Upper lobe of right lung (tissue), 1 donor: ENCODE data around the gene PARP1. TPM values are rescaled to one million over a fixed set of nuclear protein-coding genes. Genes with fewer than 3 reads are reported as not detected.

Experiments
- ATAC-seq: fragments of 200-7000 bp; cut with Tn5 transposase; one replicate; pipeline ENCODE4 v1.9.1; 2020; ENCODE audit warnings: mild to moderate bottlenecking, moderate library complexity
- DNase-seq: peaks from one replicate; pipeline ENCODE4 v3.0.0-alpha.2; 2020
- H3K27ac ChIP-seq: fragments of 200-600 bp; one replicate; pipeline ENCODE4 v1.8.0; 2022
- H3K27me3 ChIP-seq: fragments of 200-600 bp; one replicate; pipeline ENCODE4 v1.8.0; 2022; ENCODE audit warnings: mild to moderate bottlenecking
- H3K36me3 ChIP-seq: fragments of 200-600 bp; one replicate; pipeline ENCODE4 v1.8.0; 2022
- H3K4me1 ChIP-seq: fragments of 200-600 bp; one replicate; pipeline ENCODE4 v1.8.0; 2022
- H3K4me3 ChIP-seq: fragments of 200-600 bp; one replicate; pipeline ENCODE4 v1.8.0; 2022; ENCODE audit warnings: mild to moderate bottlenecking
- H3K9me3 ChIP-seq: fragments of 200-600 bp; one replicate; pipeline ENCODE4 v1.8.0; 2022
- intact Hi-C: fragments of 100-400 bp; cut with DNase I; formaldehyde crosslinking; loops from one replicate; pipeline ENCODE4 v1.11.0; 2022
- total RNA-seq: library from RNA; stranded (reverse); fragmentation: NEBNext Ultra II Directional; extraction: Animal tissue kit (Norgen Biotek cat#: 25700); gene quantifications from one replicate; pipeline ENCODE4 v1.2.1, GENCODE V29; 2021
- TF ChIP-seq, protein P1 (sequence below): fragments of 200-600 bp; IDR thresholded peaks from one replicate; pipeline ENCODE4 v1.8.0; 2022; ENCODE audit warnings: antibody characterized with exemption
- donor health status: DM: no; HTN: yes; CAD: no; lungs with severe emphysema.

Gene PARP1
- total RNA-seq, 1 donor from 2014 or later: 64.6 TPM

- no peak overlapping the region for H3K4me3 ChIP-seq
- intact Hi-C loops: no loop called here
- peaks cover 36% of the 10 kb centered on the region for H3K36me3 ChIP-seq
- DNase-seq (no peak), ATAC-seq (no peak)
- no peaks in the 10 kb centered on the region for H3K27me3 ChIP-seq
- no peak overlapping the region for H3K27ac ChIP-seq
- TF ChIP-seq, protein P1, sequence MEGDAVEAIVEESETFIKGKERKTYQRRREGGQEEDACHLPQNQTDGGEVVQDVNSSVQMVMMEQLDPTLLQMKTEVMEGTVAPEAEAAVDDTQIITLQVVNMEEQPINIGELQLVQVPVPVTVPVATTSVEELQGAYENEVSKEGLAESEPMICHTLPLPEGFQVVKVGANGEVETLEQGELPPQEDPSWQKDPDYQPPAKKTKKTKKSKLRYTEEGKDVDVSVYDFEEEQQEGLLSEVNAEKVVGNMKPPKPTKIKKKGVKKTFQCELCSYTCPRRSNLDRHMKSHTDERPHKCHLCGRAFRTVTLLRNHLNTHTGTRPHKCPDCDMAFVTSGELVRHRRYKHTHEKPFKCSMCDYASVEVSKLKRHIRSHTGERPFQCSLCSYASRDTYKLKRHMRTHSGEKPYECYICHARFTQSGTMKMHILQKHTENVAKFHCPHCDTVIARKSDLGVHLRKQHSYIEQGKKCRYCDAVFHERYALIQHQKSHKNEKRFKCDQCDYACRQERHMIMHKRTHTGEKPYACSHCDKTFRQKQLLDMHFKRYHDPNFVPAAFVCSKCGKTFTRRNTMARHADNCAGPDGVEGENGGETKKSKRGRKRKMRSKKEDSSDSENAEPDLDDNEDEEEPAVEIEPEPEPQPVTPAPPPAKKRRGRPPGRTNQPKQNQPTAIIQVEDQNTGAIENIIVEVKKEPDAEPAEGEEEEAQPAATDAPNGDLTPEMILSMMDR: no peak
- H3K9me3 ChIP-seq: no peaks in the 10 kb centered on the region
- H3K4me1 ChIP-seq: peaks cover 30% of the 10 kb centered on the region
Observed at GRCh38 chr1:226403201-226404034, 4.5 kb downstream of the PARP1 start.

DNA sequence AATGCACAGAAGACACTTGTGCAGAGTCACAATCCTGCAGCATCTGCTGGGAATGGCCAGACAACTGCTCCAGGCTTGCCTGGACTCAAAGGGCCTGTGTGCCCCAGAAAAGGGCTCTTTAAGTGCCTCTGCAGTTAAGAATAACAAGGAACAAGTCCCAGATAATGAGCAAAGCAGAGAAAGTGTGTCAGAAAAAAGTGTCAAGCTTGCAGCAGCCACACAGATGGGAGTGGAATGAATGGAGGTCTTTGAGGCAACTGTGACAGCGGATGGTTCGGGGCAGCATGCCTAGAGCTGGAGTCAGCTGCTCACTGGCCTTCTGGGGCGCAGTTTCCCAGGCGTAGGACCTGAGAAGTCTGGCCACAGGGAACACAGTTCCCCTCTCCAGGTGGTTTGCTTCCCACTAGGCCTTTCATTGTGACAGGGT, 5.1 kb downstream of the PARP1 start:
- peaks cover 39% of the 10 kb centered on the region for H3K36me3 ChIP-seq
- H3K9me3 ChIP-seq: no peaks in the 10 kb centered on the region
- H3K27me3 ChIP-seq: no peaks in the 10 kb centered on the region
- no peak overlapping the region for H3K4me3 ChIP-seq
- no peak for DNase-seq
- intact Hi-C loops: no loop called here
- no peak for ATAC-seq
- H3K27ac ChIP-seq: no peak overlapping the region
- TF ChIP-seq, protein P1: no peak
- H3K4me1 ChIP-seq: peaks cover 30% of the 10 kb centered on the region

- Histone ChIP-seq H3K36me3 (peaks cover 39% of the 10 kb centered on the region), H3K27ac (no peak overlapping the region), H3K4me3 (no peak overlapping the region), H3K9me3 (no peaks in the 10 kb centered on the region), H3K27me3 (no peaks in the 10 kb centered on the region), H3K4me1 (peaks cover 27% of the 10 kb centered on the region)
- TF ChIP-seq, protein P1: no peak
- DNase-seq (no peak), ATAC-seq (no peak)
- intact Hi-C loops: no loop called here
Observed at GRCh38 chr1:226401355-226402303, 6.3 kb downstream of the PARP1 start.

- DNase-seq (no peak), ATAC-seq (no peak)
- Histone ChIP-seq H3K4me3 (no peak overlapping the region), H3K4me1 (peaks cover 18% of the 10 kb centered on the region), H3K27ac (no peak overlapping the region), H3K36me3 (peaks cover 39% of the 10 kb centered on the region), H3K27me3 (no peaks in the 10 kb centered on the region), H3K9me3 (no peaks in the 10 kb centered on the region)
- TF ChIP-seq, protein P1: no peak
- intact Hi-C loops: no loop called here
Observed at GRCh38 chr1:226400519-226401354, 7.2 kb downstream of the PARP1 start.

- no peaks in the 10 kb centered on the region for H3K27me3 ChIP-seq
- DNase-seq: no peak
- no peaks in the 10 kb centered on the region for H3K9me3 ChIP-seq
- ATAC-seq: no peak
- TF ChIP-seq, protein P1: no peak
- intact Hi-C loops: no loop called here
- H3K27ac ChIP-seq: no peak overlapping the region
- H3K4me3 ChIP-seq: no peak overlapping the region
- peaks cover 42% of the 10 kb centered on the region for H3K36me3 ChIP-seq
- H3K4me1 ChIP-seq: no peaks in the 10 kb centered on the region
Observed at GRCh38 chr1:226397955-226398636, 9.8 kb downstream of the PARP1 start.
